Activated CD8-positive, alpha-beta memory T cell treated with anti-CD3 and anti-CD28 coated beads, Interleukin-2, amount 50 U/mL, for 24 hours (primary cell): Measurements from ENCODE around the gene NUP54.

Experiments used
- DNase-seq: peaks from one replicate; pipeline ENCODE4 v3.0.0-alpha.2; 2020; ENCODE audit errors: extremely low read depth

Gene NUP54

GRCh38 chr4:76147454-76148141 lies 599 bp downstream of the NUP54 start:
- peak; percentile 4 for DNase-seq

DNA sequence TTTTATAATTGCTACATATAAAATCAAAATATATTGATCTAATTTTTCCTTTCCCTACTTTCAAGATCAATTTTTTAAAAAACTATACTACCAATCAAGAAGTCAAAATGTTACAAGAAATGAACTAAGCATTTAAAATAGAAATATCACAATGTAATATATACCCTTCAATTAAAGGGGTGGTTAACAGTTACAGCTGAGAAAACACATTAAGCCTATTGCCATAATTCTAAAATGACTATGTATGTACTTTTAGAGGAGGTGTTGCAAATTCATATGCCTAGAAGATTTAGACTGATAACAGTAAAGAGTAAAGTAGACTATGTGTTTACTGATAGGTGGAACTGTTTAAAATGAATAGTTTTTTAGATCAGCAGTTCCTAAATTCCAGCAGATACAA lies 3.7 kb downstream of the NUP54 start:
- no peak for DNase-seq

GRCh38 chr4:76141241-76141640 lies 7.0 kb downstream of the NUP54 start:
- DNase-seq = no peak

GRCh38 chr4:76127754-76128153 lies 20.4 kb downstream of the NUP54 start:
- DNase-seq = no peak

DNA sequence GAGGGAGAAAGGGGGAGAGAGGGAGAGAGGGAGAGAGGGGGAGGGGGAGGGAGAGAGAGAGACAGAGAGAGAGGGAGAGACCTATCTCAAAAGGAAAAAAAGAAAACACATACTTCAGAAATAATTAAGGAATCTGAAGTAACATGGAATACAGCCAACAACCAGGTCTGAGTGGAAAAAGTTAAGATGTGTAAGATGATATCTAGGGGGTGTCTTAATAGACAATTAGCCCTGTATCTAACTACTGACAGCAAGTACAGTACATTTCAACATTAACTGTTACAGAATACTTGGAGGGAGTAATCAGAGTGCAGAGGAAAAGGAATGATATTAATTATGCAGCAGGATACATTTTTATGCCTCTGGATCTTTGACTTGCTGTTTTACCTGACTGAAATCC lies 22.4 kb downstream of the NUP54 start:
- DNase-seq = no peak

- no peak for DNase-seq
Measured at GRCh38 chr4:76120199-76120598, 28.0 kb downstream of the NUP54 start.

- DNase-seq = no peak
Measured at GRCh38 chr4:76117536-76117935, 30.7 kb downstream of the NUP54 start.

DNA sequence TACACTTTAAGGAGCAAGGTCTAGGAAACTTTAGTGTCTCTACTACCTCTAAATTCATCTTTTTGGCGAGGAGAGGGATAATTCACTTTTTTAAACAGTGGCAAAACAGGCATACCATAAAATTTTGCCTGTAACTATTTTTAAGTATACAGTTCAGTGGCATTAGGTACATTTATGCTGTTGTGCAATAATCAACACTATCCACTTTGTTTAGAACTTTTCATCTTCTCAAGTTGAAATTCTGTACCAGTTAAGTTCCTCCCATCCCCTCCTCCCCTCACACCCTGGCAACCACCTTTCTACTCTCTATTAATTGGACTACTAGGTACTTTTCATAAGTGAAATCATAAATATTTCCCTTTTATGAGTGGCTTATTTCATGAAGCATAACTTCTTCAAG lies 31.4 kb downstream of the NUP54 start:
- DNase-seq = no peak

- no peak for DNase-seq
Measured at GRCh38 chr4:76108467-76109181, 39.6 kb downstream of the NUP54 start.

DNA sequence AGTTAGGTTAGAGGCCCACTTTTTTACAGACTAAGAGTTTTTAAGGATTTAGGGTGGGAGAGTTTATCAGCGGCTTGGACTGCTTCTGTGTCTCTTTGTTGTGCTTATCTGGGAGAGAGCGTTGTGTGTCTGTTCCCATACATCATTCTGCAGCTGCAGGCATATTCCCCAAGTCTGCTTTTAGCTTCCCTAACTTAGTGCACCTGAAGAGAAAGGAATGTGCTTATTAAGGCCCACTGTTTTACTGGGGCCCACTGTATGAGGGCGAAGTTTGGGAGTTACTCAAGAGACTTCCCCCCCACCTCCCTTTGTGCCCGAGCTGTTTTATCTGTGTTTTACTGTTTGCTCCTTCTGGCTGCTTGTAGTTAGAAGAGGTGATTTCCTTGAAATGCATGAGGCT lies 41.8 kb downstream of the NUP54 start:
- DNase-seq = no peak

DNA sequence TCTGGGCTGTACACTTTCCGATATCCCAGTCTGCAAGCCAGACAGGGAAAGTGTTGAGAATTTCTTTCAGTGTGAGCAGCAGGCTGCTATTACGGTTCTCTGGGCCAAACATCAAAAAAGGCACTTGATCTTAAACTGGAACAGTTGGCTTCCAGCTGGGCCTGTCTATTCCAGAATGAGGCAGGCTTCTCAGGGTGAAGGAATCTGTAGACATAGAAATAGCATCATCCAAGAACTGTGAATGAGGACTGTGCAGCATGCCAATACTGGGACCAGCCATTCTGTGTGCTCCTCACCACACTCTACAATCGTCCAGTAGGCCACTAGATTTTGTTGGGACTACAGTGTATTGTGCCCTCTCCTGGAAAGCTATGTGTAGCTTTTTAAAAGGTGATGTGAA lies 42.5 kb downstream of the NUP54 start:
- no peak for DNase-seq

DNA sequence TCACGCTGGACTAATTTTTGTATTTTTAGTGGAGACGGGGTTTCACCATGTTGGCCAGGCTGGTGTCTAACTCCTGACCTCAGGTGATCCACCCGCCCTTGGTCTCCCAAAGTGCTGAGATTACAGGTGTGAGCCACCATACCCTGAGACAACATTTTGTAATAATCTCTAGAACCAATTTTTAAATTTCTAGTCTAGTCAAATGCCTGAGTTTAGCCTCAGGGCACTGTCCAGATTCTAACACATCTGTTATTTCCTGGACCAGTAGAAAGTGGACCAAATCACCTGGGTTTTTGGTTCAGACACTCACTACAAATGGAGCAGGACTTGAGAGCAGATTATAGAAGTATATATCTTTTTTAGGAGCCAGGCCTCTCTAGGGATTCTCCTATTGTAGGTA lies 52.1 kb downstream of the NUP54 start:
- no peak for DNase-seq

- no peak for DNase-seq
Measured at GRCh38 chr4:76095568-76095967, 52.6 kb downstream of the NUP54 start.

- DNase-seq = no peak
Measured at GRCh38 chr4:76091052-76091451, 57.1 kb downstream of the NUP54 start.

- no peak for DNase-seq
Measured at GRCh38 chr4:76090241-76090691, 57.9 kb downstream of the NUP54 start.

DNA sequence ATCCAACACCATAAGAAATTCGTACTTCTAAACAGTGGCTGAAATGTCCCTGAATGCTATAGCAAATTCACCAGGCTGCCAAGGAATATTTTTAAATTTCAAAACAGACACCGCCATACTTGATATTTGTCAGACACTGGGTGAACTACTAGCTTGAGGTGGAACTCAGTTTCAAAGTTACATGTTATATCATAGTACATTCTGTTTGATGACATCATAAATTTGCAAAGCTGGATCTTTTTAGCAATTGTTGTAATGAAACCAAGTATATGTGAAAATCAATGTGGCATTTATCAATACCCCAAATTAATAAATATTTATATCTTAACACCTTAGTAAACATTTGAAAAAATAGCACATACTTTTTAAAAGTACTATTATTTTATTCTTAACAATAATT lies 59.5 kb downstream of the NUP54 start:
- DNase-seq = no peak

DNA sequence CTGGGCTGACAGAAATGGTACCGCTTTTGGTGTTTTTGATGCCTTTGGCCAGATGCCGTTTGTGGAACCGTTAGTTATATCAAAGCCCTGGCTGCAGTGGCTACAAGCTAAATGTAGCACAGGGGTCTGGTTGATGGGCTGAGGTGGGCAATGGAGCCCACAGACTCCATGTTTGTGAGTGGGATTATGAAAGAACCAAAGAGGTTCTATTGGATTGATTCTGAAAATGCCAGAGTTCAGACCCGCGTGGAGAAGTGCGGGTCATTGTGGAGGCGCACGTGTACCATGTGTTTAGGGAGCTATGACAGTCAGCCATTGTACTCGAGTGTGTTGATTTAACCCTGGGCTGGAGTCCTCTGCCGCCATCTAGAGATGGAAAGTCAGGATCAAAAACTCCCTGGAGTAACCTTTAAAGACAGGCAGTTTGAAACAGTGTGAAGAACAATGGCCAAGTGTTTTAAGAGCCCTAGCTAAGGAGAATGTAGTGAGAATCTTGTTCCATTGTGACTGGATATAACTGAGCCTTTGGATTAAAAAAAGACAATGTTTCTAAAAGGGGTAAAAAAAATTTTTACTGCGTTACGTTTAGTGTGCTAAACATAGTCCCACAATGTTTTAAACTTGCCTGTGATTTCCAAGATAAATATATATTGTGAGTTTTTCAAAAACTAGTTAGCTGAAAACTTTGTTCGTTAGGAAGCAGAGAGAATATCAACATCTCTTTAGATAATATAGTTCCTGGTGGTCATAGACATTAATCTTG lies 61.0 kb downstream of the NUP54 start:
- DNase-seq = no peak

DNA sequence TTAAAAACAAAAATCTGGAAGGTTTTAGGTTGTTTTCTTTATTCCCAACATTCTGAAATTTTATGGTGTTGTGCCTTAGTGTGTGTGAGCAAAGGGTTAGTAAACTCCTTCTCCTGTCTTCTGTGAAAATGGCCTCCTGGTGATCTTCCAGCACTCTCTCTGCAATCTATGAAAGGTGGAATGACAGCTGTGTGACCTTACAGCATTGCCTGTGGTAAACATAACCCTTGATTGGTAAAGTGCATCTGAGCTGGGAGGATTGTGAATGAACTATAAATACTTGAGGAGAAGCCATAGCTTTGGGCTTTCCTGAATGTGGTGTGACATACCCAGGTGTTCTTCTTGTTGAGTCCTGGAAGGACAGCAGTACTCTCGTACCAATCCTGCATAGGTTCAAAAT lies 63.7 kb downstream of the NUP54 start:
- DNase-seq = no peak

DNA sequence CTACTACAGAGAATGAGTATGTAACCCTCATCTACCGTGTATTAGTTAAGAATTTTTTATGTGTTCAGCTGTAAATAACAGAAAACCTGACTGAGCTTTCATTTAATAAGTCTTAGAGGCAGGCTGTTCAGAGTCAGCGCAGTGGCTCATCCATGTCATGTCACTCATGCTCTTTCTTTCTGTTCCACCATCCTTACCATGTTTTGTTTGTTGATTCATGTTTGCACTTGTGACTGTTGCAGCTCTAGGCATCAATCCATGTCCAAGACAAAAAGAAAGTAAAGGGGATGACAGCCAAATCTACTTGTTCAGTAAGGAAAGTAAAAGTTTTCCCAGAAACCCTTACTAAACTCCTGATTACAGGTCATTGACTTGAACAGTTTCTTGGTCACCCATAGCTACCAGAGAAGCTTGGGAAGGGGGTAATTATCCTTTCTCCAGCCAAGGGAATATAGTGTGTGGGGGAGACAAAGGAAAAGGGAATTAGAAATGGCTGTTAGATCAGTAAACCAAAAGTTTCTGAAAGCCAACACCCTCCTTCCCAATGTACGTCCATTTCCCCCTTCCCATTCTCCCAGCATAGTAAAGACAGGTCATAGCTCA lies 64.7 kb downstream of the NUP54 start:
- DNase-seq = no peak

DNA sequence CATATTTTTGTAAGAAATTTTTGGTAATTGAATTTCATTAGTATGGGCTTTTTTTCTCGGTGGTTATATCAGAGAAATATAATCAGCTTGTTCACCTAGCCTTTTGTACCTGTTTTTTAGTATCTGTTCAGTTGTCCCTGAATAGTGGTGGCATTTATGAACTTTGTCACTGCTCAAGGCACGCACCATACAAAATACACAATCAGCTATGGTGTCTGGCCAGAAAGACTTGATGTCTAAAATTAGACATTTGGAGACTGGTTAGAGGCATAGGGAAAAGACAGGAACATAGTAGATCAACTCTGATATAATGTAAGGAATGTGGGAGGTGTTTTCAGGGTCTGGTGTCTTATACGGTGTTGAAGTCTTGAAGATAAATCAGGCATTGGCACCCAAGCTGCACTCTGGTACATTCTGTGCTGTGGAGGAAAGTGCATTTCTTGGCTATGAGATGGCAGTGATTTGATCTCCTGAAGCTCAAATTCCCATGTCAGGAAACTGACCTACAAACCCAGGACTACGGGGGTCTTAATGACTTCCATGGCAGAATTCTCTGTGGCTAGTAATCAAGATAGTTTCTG lies 70.1 kb downstream of the NUP54 start:
- no peak for DNase-seq

DNA sequence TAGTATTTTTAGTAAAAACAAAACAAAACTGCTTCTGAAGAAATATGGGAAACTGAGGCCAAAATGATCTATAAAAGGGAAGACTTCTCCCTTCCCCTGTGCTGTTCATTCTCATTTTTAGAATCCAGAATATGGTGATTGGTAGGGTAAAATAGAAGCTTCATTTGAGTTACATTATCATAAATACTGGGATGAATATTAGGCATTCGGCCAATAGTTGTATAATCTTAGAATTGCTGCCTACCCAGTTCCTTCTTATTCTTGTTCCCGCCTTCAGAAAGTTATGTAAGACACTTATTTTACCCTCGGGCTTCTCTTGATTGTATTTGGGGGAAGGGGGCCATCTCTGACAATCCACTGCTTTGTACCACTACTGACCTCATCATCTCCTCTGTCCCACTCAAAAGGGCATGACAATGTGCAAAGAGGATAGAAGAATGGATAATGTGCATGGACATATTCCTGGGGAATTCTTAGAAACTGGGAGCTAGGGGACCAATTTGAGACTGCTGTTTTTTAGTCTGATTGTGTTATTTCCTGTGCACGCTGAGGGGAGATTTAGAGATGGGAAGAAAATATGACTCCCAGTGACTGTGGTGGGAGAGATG lies 73.1 kb downstream of the NUP54 start:
- no peak for DNase-seq

DNA sequence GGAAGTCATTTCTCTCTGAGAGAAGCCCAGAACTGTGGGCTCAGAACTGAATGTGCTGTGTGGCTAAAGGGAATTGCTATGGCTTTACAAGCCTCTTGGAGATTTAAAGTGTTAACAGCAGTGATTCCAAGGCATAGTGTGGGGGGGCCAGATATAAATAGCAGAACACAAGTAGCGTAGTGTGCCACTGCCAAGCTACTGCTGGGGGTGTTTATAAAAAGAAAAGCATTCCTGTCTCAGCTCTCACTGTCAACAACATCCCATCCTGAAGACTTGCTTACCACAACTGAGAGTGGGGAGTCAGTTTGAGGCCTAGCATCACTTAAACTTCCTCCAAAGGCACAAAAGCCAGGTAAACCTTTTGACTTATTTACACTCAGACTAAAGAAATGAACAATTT lies 73.7 kb downstream of the NUP54 start, which contains the start of gene ART3:
Gene ART3 (plus strand): TSS at position 242 of the 400 bp plus-strand sequence. CDS start 1,181 bp downstream, outside the sequence.
- DNase-seq = no peak
